Osteoblast (primary cell): Measurements from ENCODE around the gene NPAS1. TPM values are rescaled to one million over a fixed set of nuclear protein-coding genes. Genes with fewer than 3 reads are reported as not detected.

Experiments used
- DNase-seq: peaks from one replicate; pipeline ENCODE4 v3.0.0; 2011; ENCODE audit warnings: low spot score, mixed read lengths; ENCODE audit not compliant: insufficient read length; ENCODE audit errors: missing footprints
- H2AFZ ChIP-seq: 2 replicates; pipeline ENCODE4 v1.6.0; 2011; ENCODE audit warnings: mild to moderate bottlenecking, low read length
- H3K27ac ChIP-seq: 2 replicates; pipeline ENCODE4 v1.5.1; 2011; ENCODE audit warnings: mild to moderate bottlenecking, low read depth, low read length, moderate library complexity
- H3K27me3 ChIP-seq: 2 replicates; pipeline ENCODE4 v1.6.0; 2012; ENCODE audit warnings: mild to moderate bottlenecking, control low read depth, inconsistent platforms, low read length, moderate library complexity; ENCODE audit not compliant: insufficient read depth
- H3K36me3 ChIP-seq: 2 replicates; pipeline ENCODE4 v1.5.1; 2011; ENCODE audit warnings: mild to moderate bottlenecking, low read length, control low read depth, moderate library complexity; ENCODE audit not compliant: insufficient read depth
- H3K4me1 ChIP-seq: 2 replicates; pipeline ENCODE4 v1.5.1; 2011; ENCODE audit warnings: mild to moderate bottlenecking, low read length, control low read depth, moderate library complexity; ENCODE audit not compliant: insufficient read depth
- H3K4me2 ChIP-seq: 2 replicates; pipeline ENCODE4 v1.6.0; 2011; ENCODE audit warnings: mild to moderate bottlenecking, low read length; ENCODE audit not compliant: insufficient read depth
- H3K4me3 ChIP-seq: fragments of 200-600 bp; sonication (generic); 3 replicates; pipeline ENCODE4 v1.5.1; 2012; ENCODE audit warnings: mild to moderate bottlenecking, low read length, inconsistent platforms; ENCODE audit not compliant: insufficient read depth
- H3K79me2 ChIP-seq: 2 replicates; pipeline ENCODE4 v1.6.0; 2012; ENCODE audit warnings: mild to moderate bottlenecking, low read length, control low read depth, inconsistent platforms; ENCODE audit not compliant: insufficient read depth
- H3K9me3 ChIP-seq: 2 replicates; pipeline ENCODE4 v1.5.1; 2011; ENCODE audit warnings: low read depth, low read length, control low read depth
- H4K20me1 ChIP-seq: 2 replicates; pipeline ENCODE4 v1.6.0; 2012; ENCODE audit warnings: mild to moderate bottlenecking, low read length, control low read depth; ENCODE audit not compliant: insufficient read depth
- total RNA-seq: library from RNA; depleted of rRNA; stranded (reverse); fragments of >200 nt; gene quantifications from 2 replicates; pipeline ENCODE4 v1.2.3, GENCODE V29; 2012
- TF ChIP-seq, protein P1 (sequence below): IDR thresholded peaks from 2 replicates; pipeline ENCODE4 v1.5.1; 2011; ENCODE audit warnings: mild to moderate bottlenecking, low read depth, low read length, moderate library complexity; ENCODE audit errors: extremely low read depth

NPAS1 gene
- total RNA-seq, 1 donor = 0.72 TPM

GRCh38 chr19:47057328-47057727 is 37.7 kb downstream of the NPAS1 start:
- H3K4me2 ChIP-seq = no peak overlapping the region
- no peaks in the 10 kb centered on the region for H4K20me1 ChIP-seq
- no peak overlapping the region for H2AFZ ChIP-seq
- H3K9me3 ChIP-seq = no peaks in the 10 kb centered on the region
- no peak overlapping the region for H3K27ac ChIP-seq
- no peaks in the 10 kb centered on the region for H3K4me1 ChIP-seq
- H3K27me3 ChIP-seq = no peaks in the 10 kb centered on the region
- TF ChIP-seq, protein P1, sequence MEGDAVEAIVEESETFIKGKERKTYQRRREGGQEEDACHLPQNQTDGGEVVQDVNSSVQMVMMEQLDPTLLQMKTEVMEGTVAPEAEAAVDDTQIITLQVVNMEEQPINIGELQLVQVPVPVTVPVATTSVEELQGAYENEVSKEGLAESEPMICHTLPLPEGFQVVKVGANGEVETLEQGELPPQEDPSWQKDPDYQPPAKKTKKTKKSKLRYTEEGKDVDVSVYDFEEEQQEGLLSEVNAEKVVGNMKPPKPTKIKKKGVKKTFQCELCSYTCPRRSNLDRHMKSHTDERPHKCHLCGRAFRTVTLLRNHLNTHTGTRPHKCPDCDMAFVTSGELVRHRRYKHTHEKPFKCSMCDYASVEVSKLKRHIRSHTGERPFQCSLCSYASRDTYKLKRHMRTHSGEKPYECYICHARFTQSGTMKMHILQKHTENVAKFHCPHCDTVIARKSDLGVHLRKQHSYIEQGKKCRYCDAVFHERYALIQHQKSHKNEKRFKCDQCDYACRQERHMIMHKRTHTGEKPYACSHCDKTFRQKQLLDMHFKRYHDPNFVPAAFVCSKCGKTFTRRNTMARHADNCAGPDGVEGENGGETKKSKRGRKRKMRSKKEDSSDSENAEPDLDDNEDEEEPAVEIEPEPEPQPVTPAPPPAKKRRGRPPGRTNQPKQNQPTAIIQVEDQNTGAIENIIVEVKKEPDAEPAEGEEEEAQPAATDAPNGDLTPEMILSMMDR = no peak
- H3K36me3 ChIP-seq = no peaks in the 10 kb centered on the region
- DNase-seq = peak; percentile 51
- no peaks in the 10 kb centered on the region for H3K79me2 ChIP-seq
- H3K4me3 ChIP-seq = no peak overlapping the region

DNA sequence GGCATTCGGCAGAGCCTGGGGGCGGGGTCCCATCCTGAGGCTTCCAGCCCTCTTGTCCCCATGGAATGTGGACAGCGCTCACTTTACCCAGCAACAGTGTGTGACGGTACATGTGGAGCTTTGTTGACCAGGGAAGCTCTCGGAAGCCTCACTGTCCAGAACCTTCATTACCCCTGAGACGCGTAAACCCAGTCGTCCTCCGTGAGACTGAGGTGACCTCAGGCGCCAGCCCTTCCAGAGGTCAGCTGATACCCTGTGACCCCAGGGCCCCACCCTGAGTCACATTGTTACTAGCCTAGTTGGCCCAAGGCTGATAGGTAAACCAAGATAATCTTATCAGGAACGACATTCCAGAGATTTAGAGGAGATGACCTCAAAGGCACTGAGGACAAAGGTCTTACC is 39.0 kb downstream of the NPAS1 start:
- Histone ChIP-seq H3K27me3 (no peaks in the 10 kb centered on the region), H3K9me3 (no peaks in the 10 kb centered on the region), H3K4me2 (no peak overlapping the region), H2AFZ (no peak overlapping the region), H3K4me1 (no peaks in the 10 kb centered on the region), H3K4me3 (no peak overlapping the region), H3K27ac (no peak overlapping the region), H3K36me3 (no peaks in the 10 kb centered on the region), H4K20me1 (peaks cover 1% of the 10 kb centered on the region), H3K79me2 (no peaks in the 10 kb centered on the region)
- peak; percentile 31 for DNase-seq
- TF ChIP-seq, protein P1 = no peak

GRCh38 chr19:47063874-47064273 is 44.2 kb downstream of the NPAS1 start:
- Histone ChIP-seq H4K20me1 (peaks cover 17% of the 10 kb centered on the region), H3K36me3 (peaks cover 30% of the 10 kb centered on the region), H2AFZ (no peak overlapping the region), H3K4me1 (no peaks in the 10 kb centered on the region), H3K4me2 (no peak overlapping the region), H3K9me3 (no peaks in the 10 kb centered on the region), H3K27me3 (no peaks in the 10 kb centered on the region), H3K27ac (no peak overlapping the region), H3K4me3 (no peak overlapping the region), H3K79me2 (no peaks in the 10 kb centered on the region)
- TF ChIP-seq, protein P1 = no peak
- DNase-seq = peak; percentile 45

DNA sequence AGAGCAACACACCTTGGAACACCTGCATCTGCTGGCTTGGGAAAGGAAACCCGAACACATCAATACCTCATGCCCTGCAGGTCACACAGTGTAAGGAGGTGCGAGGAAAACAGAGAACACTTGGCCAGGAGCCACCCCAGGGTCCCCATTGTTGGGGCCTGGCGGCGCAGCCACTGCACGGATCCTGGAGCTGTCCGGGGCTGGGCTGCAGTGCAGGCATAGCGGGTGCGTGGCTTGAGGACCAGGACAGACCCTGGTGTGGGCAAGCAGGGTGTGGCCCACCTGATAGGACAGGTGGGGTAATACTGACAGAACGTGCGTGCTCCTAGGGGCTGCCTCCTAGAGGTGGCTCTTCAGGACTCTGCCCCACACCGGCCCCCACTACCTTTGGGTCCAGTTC is 45.6 kb downstream of the NPAS1 start:
- Histone ChIP-seq H3K4me3 (no peak overlapping the region), H3K27ac (no peak overlapping the region), H3K4me1 (no peaks in the 10 kb centered on the region), H3K4me2 (no peak overlapping the region), H3K27me3 (no peaks in the 10 kb centered on the region), H3K36me3 (peaks cover 37% of the 10 kb centered on the region), H4K20me1 (peaks cover 23% of the 10 kb centered on the region), H2AFZ (no peak overlapping the region), H3K79me2 (peaks cover 6% of the 10 kb centered on the region), H3K9me3 (no peaks in the 10 kb centered on the region)
- DNase-seq = peak; percentile 56
- TF ChIP-seq, protein P1 = no peak
